Left cardiac atrium (tissue), 4 donors: ENCODE measurements around the gene GPRASP3. TPM values are rescaled to one million over a fixed set of nuclear protein-coding genes. Genes with fewer than 3 reads are reported as not detected.
A peak's percentile ranks its signal among the peaks of the same experiment; 100 is the strongest.

ENCODE experiments used
- ATAC-seq, 2 donors: fragments of 200-7000 bp; cut with Tn5 transposase; one replicate each; pipeline ENCODE4 v1.9.1; 2020; ENCODE audit warnings: mild to moderate bottlenecking in 2 of 2, moderate library complexity in 2 of 2
- DNase-seq: peaks from one replicate; pipeline ENCODE4 v3.0.0-alpha.2; 2020
- intact Hi-C, 2 donors: fragments of 100-400 bp; cut with DNase I; formaldehyde crosslinking; loops; one replicate each; pipeline versions ENCODE4 v1.14.1 to v1.15.1; 2022 to 2023
- total RNA-seq, 2 donors: library from RNA; stranded (reverse); fragmentation: NEBNext Ultra II Directional; extraction: Animal tissue kit (Norgen Biotek cat#: 25700); gene quantifications; one replicate each; pipeline ENCODE4 v1.2.1, GENCODE V29; 2021
- donor health status: DM: no; HTN: yes; CAD: no.
- donor health status: DM: no; HTN: yes; CAD: no; lungs with severe emphysema.
- donor health status: DM: yes; HTN: yes; CAD: no.
- donor health status: Dilated cardiomyopathy.

Gene GPRASP3
- total RNA-seq, 2 donors from 2014 or later: 4.8 to 5.4 TPM

GRCh38 chrX:102744307-102744706 lies 23.8 kb downstream of the GPRASP3 start:
- no peak for ATAC-seq
- no peak for DNase-seq
- intact Hi-C loops: no loop called here

- intact Hi-C loops: no loop called here
- no peak for DNase-seq
- peak in 1 of 2 donors; percentile 53 for ATAC-seq
Observed at GRCh38 chrX:102745513-102745856, 24.9 kb downstream of the GPRASP3 start.

GRCh38 chrX:102745857-102746584 lies 25.5 kb downstream of the GPRASP3 start:
- ATAC-seq (peak; percentile 88 to 89), DNase-seq (peak; percentile 60)
- intact Hi-C loops: no loop called here

DNA sequence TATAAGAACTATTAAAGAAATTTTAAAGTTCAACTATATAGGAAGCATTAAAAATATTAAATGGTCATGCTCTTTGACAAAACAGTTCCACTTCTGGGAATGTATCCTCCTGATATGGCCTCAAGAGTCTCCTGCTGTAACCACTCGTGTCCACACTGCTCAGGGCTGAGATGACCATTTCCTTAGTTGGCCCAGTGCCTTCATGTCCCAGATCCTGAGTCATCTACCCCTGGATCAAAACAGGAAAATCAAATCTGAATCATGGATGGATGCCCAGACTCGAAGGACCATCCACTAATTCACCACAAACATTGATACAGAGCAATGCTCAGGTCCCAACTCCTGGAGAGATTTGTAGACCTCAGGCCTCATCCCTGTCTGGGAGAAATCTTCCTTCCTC lies 44.7 kb downstream of the GPRASP3 start:
- intact Hi-C loops: no loop called here
- ATAC-seq: peak; percentile 46 to 66
- DNase-seq: peak; percentile 38

GRCh38 chrX:102765809-102766208 lies 45.3 kb downstream of the GPRASP3 start:
- DNase-seq (no peak), ATAC-seq (peak in 1 of 2 donors; percentile 52)
- intact Hi-C loops: no loop called here

GRCh38 chrX:102767287-102767686 lies 46.7 kb downstream of the GPRASP3 start:
- no peak for DNase-seq
- intact Hi-C loops: no loop called here
- no peak for ATAC-seq

- intact Hi-C loops: no loop called here
- ATAC-seq: peak; percentile 94 to 96
- peak; percentile 69 for DNase-seq
Observed at GRCh38 chrX:102768987-102769761, 48.6 kb downstream of the GPRASP3 start.

Other genes with a start within 250 kb of the GPRASP3 start
- not detected for gene TCP11X2, start 248.9 kb upstream of the GPRASP3 start, total RNA-seq
- not detected for gene TMSB15A, start 204.0 kb upstream of the GPRASP3 start, total RNA-seq
- 1 to 10 TPM; 4.1 to 7.3 TPM for gene ARMCX5, start 121.2 kb upstream of the GPRASP3 start, total RNA-seq
- 10 to 100 TPM; 10.1 to 15.4 TPM for gene GPRASP1, start 69.3 kb upstream of the GPRASP3 start, total RNA-seq
- gene GPRASP2, start 8.3 kb upstream of the GPRASP3 start, total RNA-seq: 10 to 100 TPM; 15.3 to 17.9 TPM
- under 1 TPM; 0.35 to 0.55 TPM for gene RAB40AL, start 216.5 kb downstream of the GPRASP3 start, total RNA-seq